NCI-H1092 (cell line): Measurements from ENCODE around the gene ZNF385C.
A peak's percentile ranks its signal among the peaks of the same experiment; 100 is the strongest.
"Not testable (repeated sequence)": the region's sequence is repeated elsewhere in the genome, so short reads cannot be mapped to it uniquely, and the experiment has no call there.

Experiments
- DNase-seq: peaks from one replicate; lab custom pipeline; 2025; lab: John Stamatoyannopoulos, UW

ZNF385C gene

GRCh38 chr17:42097691-42098631 lies at the start of gene ZNF385C:
ZNF385C (minus strand) TSS chr17:42098473; CDS start chr17:42063056, 35,417 bp downstream.
- no peak for DNase-seq

GRCh38 chr17:42146911-42147607 lies 48.8 kb upstream of the ZNF385C start:
- DNase-seq, result no peak

- not testable (repeated sequence) for DNase-seq
These were observed 44.9 kb upstream of the ZNF385C start for GRCh38 chr17:42143138-42143537.

- DNase-seq, result no peak
These were observed 44.2 kb upstream of the ZNF385C start for GRCh38 chr17:42142371-42142896.

GRCh38 chr17:42141382-42141781 lies 43.1 kb upstream of the ZNF385C start:
- DNase-seq, result no peak

GRCh38 chr17:42140690-42141089 lies 42.4 kb upstream of the ZNF385C start:
- DNase-seq, result not testable (repeated sequence)

GRCh38 chr17:42138749-42139492 lies 40.6 kb upstream of the ZNF385C start:
- DNase-seq, result no peak

GRCh38 chr17:42136654-42137051 lies 38.4 kb upstream of the ZNF385C start:
- no peak for DNase-seq

GRCh38 chr17:42135664-42136653 lies 37.7 kb upstream of the ZNF385C start:
- no peak for DNase-seq

- no peak for DNase-seq
These were observed 36.9 kb upstream of the ZNF385C start for GRCh38 chr17:42135151-42135550.

- peak; percentile 74 for DNase-seq
These were observed 35.3 kb upstream of the ZNF385C start for GRCh38 chr17:42133461-42134041.

GRCh38 chr17:42132941-42133340 lies 34.7 kb upstream of the ZNF385C start:
- no peak for DNase-seq

- DNase-seq, result no peak
These were observed 33.7 kb upstream of the ZNF385C start for GRCh38 chr17:42131981-42132432.

- DNase-seq, result no peak
These were observed 33.0 kb upstream of the ZNF385C start for GRCh38 chr17:42131232-42131631.

GRCh38 chr17:42130310-42130936 lies 32.1 kb upstream of the ZNF385C start:
- no peak for DNase-seq

GRCh38 chr17:42129109-42129837 lies 31.0 kb upstream of the ZNF385C start:
- no peak for DNase-seq

GRCh38 chr17:42127414-42127813 lies 29.1 kb upstream of the ZNF385C start:
- no peak for DNase-seq

- no peak for DNase-seq
These were observed 28.6 kb upstream of the ZNF385C start for GRCh38 chr17:42126836-42127235.

- no peak for DNase-seq
These were observed 27.3 kb upstream of the ZNF385C start for GRCh38 chr17:42125565-42125964.
